ENCODE data around the gene OR7G3.

DNA sequence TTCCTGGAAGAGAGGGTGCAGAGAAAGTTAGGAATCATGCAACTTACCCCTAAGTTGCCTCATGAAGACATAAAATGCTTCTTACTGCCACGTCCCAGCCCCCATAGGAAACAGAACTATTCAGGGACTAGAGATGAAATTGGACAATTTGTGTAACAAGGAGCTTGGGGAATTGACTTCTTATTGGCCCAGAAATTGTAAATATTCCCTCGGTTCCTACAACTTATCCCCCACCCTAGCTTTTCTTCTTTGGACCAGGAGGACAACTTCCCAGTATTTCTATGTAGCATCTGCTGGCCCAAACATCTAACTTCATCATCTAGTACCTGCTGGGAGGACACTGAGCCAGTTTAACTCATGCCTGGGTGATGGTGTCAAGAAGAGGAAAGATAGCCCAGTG is 40.0 kb downstream of the OR7G3 start, which contains the start of gene OR1M1:
- TF ChIP-seq EP300 (IDR thresholded peaks at IDR 0.05) = no peak
- TF ChIP-seq, protein P1, sequence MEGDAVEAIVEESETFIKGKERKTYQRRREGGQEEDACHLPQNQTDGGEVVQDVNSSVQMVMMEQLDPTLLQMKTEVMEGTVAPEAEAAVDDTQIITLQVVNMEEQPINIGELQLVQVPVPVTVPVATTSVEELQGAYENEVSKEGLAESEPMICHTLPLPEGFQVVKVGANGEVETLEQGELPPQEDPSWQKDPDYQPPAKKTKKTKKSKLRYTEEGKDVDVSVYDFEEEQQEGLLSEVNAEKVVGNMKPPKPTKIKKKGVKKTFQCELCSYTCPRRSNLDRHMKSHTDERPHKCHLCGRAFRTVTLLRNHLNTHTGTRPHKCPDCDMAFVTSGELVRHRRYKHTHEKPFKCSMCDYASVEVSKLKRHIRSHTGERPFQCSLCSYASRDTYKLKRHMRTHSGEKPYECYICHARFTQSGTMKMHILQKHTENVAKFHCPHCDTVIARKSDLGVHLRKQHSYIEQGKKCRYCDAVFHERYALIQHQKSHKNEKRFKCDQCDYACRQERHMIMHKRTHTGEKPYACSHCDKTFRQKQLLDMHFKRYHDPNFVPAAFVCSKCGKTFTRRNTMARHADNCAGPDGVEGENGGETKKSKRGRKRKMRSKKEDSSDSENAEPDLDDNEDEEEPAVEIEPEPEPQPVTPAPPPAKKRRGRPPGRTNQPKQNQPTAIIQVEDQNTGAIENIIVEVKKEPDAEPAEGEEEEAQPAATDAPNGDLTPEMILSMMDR (IDR thresholded peaks at IDR 0.05) = no peak
